Measurements from ENCODE around the gene FLVCR1.
"Not testable (repeated sequence)": the region's sequence is repeated elsewhere in the genome, so short reads cannot be mapped to it uniquely, and the experiment has no call there.

Gene FLVCR1

GRCh38 chr1:212860713-212861581 is 2.9 kb downstream of the FLVCR1 start:
- DNase-seq (ENCODE audit: low read depth), result no peak

- DNase-seq (ENCODE audit: low read depth), result no peak
Observed at GRCh38 chr1:212862111-212862690, 4.1 kb downstream of the FLVCR1 start.

GRCh38 chr1:212863345-212863744 is 5.3 kb downstream of the FLVCR1 start:
- not testable (repeated sequence) for DNase-seq (ENCODE audit: low read depth)

DNA sequence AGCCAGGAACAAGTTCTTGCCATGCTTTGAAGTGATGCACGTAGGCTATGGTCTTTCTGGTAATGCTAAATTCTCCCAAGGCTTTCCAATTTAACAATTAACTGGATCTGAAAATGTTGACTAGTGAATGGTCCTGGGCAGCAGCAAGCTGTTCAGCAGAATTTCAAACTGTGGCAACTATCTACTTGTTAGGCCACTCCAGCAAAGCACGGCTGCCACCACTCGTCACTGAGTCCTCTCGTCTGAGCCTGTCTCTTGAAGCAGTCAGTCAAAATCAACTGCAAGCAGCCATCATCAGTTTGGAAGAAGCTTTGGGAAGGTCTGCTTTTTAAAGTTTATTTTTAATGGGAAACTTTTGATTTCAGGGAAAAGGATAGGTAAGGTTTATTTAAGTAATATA is 6.1 kb downstream of the FLVCR1 start:
- DNase-seq (ENCODE audit: low read depth), result no peak

- DNase-seq (ENCODE audit: low read depth), result no peak
Observed at GRCh38 chr1:212867192-212867591, 9.1 kb downstream of the FLVCR1 start.

DNA sequence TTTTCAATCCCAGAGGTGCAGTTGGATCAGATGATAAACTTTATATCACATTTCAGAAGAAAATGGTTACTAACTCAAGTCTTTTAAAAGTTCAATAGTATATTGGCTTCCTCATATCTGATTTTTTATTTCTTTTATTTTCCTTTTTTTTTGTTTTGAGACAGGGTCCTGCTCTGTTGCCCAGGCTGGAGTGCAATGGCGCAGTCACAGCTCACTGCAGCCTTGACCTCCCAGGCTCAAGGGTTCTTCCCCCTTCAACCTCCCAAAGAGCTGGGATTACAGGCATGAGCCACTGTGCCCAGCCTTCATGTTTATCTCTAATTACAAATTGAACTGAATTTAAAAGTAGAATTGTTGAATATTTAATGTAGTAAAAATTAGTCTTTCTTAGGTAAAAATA is 13.9 kb downstream of the FLVCR1 start:
- DNase-seq (ENCODE audit: low read depth), result no peak

- DNase-seq (ENCODE audit: low read depth), result no peak
Observed at GRCh38 chr1:212873518-212873917, 15.4 kb downstream of the FLVCR1 start.

- no peak for DNase-seq (ENCODE audit: low read depth)
Observed at GRCh38 chr1:212878418-212878817, 20.3 kb downstream of the FLVCR1 start.

GRCh38 chr1:212879947-212880690 is 22.0 kb downstream of the FLVCR1 start:
- DNase-seq (ENCODE audit: low read depth), result no peak

DNA sequence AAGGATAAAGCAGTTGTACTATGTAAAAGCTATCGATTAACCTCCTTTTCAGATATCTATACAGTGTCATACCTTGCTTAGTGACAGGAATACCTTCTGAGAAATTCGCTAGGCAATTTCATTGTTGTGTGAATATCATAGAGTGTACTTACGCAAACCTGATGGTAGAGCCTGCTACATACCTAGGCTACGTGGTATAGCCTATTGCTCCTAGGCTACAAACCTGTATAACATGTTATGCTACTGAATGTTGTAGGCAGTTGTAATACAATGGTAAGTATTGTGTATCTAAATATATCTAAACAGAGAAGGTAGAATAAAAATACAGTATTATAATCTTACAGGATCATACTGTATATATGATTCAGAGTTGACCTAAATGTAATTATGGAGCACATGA is 26.5 kb downstream of the FLVCR1 start:
- DNase-seq (ENCODE audit: low read depth), result no peak

DNA sequence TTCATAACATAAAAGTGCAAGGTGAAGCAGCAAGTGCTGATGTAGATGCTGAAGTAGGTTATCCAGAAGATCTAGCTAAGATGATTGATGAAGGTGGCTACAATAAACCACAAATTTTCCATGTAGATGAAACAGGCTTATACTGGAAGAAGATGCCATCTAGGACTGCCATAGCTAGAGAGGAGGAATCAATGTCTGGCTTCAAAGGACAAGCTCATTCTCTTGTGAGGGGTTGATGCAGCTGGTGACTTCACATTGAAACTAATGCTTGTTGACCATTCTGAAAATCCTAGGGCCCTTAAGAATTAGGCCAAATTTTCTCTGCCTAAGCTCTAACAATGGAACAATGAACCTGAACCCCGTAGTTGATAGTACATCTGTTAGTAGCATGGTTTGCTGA is 34.0 kb downstream of the FLVCR1 start:
- DNase-seq (ENCODE audit: low read depth), result no peak

DNA sequence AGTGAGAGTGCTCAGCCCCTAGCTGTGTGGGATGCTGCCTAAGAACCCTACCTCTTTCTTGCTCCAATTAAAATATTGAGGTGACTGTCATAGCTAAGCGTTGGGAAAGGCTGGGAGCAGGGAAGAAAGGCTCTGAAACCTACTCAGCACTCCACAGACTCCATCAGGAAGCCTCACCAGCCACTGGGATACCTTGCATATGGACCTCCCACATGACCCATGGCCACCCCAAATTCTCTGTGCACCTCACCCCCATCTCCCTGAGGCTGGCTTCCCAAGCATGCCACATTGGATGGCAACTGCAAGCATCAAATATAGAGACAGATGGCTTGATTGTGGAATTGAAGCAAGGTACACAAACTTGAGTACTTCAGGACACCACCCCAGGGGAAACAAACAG is 41.8 kb downstream of the FLVCR1 start:
- no peak for DNase-seq (ENCODE audit: low read depth)

DNA sequence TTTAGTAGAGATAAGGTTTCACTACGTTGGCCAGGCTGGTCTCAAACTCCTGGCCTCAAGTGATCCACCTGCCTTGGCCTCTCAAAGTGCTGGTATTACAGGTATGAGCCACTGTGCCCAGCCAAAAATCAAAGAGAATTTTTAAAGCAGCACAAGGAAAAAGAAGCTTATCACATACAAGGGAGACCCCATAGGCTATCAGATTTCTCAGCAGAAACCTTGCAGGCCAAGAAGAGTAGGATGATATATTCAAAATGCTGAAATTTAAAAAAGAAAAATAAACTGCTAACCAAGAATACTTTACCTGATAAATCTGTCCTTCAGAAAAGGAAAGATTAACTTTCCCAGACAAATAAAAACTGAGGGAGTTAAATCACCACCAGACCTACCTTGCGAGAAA is 43.2 kb downstream of the FLVCR1 start:
- no peak for DNase-seq (ENCODE audit: low read depth)

GRCh38 chr1:212902054-212902453 is 44.0 kb downstream of the FLVCR1 start:
- DNase-seq (ENCODE audit: low read depth), result no peak

- DNase-seq (ENCODE audit: low read depth), result no peak
Observed at GRCh38 chr1:212903664-212904063, 45.6 kb downstream of the FLVCR1 start.

DNA sequence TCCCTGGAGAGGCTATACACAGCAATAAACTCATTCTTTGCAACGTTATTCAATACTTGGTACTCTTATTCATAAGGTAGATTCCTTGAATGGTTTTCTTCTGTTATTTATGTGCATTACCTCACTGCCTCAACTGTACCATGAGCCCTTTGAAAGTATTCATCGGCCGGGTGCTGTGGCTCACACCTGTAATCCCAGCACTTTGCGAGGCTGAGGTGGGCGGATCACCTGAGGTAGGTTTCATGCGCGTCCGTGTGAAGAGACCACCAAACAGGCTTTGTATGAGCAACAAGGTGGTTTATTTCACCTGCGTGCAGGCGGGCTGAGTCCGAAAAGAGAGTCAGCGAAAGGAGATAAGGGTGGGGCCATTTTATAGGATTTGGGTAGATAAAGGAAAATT is 50.0 kb downstream of the FLVCR1 start:
- not testable (repeated sequence) for DNase-seq (ENCODE audit: low read depth)

DNA sequence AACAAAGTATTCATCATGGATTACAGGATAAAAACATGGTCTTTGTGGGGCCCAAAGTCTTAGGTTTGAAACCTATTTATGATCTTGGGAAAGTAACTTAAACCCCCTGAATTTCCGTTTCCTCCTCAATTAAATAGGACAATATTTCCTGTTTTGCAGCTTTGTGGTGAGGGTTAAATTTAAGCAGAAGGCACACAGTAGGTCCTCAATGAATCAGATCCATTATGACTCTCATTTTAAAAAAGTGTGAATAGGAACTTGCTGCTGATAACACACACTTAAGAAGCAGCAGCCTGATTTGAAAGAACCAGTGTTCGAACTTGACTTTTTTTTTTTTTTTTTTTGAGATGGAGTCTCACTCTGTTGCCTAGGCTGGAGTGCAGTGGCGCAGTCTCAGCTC is 50.9 kb downstream of the FLVCR1 start:
- DNase-seq (ENCODE audit: low read depth), result no peak

GRCh38 chr1:212909652-212910063 is 51.6 kb downstream of the FLVCR1 start:
- no peak for DNase-seq (ENCODE audit: low read depth)

- not testable (repeated sequence) for DNase-seq (ENCODE audit: low read depth)
Observed at GRCh38 chr1:212910213-212910612, 52.1 kb downstream of the FLVCR1 start.

- DNase-seq (ENCODE audit: low read depth), result not testable (repeated sequence)
Observed at GRCh38 chr1:212913638-212914037, 55.6 kb downstream of the FLVCR1 start.

- DNase-seq (ENCODE audit: low read depth), result not testable (repeated sequence)
Observed at GRCh38 chr1:212914110-212914509, 56.0 kb downstream of the FLVCR1 start.

- DNase-seq (ENCODE audit: low read depth), result no peak
Observed at GRCh38 chr1:212914789-212915188, 56.7 kb downstream of the FLVCR1 start.
